Measurements from ENCODE around the gene FALEC. TPM values are rescaled to one million over a fixed set of nuclear protein-coding genes. Genes with fewer than 3 reads are reported as not detected.

Gene FALEC
- total RNA-seq, 1 donor: not detected

DNA sequence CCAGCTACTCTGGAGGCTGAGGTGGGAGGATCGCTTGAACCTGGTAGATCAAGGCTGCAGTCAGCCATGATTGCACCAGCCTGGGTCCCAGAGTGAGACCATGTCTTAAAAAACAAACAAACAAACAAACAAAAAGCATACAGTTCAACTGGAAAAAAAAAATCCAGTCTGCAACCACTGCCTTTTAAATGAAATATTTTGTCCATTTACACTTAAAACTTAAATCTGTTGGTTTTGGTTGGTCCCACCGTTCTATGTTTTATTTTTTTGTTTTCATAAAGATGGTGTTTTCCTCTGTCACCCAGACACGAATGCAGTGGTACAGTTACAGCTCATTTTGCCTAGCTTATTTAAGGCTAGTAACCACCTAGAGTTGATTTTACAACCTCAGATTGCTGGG, 9.8 kb downstream of the FALEC start:
- Histone ChIP-seq H3K9me3 (ENCODE audit: low read depth, low read length) (no peaks in the 10 kb centered on the region), H3K27me3 (ENCODE audit: insufficient read depth, low read length) (no peaks in the 10 kb centered on the region), H3K4me3 (ENCODE audit: low read length) (no peak overlapping the region), H3K4me1 (ENCODE audit: insufficient read depth, low read length) (no peaks in the 10 kb centered on the region)

DNA sequence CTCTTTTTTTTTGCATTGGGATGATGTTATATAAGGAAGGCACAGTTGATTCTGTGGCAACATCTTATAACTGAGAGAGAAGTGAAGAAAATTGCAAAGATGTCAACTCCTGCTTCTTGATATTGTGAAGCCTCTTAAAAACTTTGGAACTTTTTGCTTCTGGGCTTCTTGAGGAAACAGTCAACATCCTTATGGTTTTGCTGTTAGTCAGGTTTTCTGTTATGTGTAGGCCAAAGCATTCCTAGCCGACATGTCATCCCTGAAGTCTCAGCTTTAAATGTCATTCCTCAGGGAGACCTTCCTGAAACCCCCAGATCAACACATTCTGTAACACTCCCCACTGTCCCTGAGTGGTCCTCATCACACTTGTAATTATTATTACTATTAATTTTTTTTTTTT, 12.6 kb downstream of the FALEC start:
- no peak overlapping the region for H3K4me3 ChIP-seq (ENCODE audit: low read length)
- H3K27me3 ChIP-seq (ENCODE audit: insufficient read depth, low read length): no peaks in the 10 kb centered on the region
- H3K4me1 ChIP-seq (ENCODE audit: insufficient read depth, low read length): no peaks in the 10 kb centered on the region
- H3K9me3 ChIP-seq (ENCODE audit: low read depth, low read length): no peaks in the 10 kb centered on the region

DNA sequence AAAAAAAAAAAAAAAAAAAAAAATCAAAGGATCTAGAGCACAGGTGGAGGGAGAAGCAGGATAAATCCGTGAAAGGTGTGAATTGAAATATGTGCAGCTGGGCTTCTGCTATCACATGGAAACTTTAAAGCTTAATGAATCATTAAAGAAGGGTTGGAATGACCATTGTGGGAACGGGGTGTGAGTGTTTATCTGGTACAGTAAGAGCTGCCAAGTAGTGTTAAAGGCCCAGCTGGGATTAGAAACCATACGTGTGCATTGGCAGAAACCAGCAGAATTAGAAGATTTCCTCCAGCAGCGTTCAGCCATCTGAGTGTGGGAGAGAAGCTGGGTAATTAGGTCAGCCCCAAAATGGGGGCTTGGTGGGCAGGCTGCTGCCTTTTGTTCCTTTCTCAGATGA, 13.5 kb downstream of the FALEC start:
- H3K4me3 ChIP-seq (ENCODE audit: low read length): no peak overlapping the region

DNA sequence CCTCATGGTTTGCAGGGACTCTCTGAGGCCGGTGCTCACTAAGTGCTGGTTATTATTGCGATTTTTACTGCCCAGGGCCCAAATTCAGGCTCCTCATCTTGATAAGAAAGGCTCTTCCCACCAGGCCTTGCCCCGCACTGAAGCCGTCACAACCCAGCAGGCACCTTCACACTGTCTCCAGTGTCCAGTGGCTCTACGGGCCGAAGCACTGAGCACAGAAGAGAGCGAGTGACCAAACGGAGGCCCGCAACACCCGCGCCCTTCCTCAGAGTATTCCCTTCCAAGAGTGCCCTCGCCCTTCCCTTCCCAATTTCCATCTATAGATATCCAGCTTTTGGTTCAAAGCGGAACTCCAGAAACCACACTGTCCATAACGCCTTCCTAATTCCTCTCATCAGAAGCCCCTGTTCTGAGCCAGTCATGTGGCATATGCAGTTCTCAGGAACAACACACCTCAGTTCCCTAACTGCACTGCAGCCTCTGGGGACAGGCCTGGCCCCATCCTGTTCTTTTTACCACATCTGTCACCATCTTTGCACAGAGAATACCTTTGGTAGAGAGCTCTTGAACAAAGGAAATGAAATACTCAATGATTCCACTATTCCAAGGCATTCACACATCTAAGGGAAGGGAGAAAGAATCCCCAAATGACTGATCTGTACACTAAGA, 15.1 kb downstream of the FALEC start:
- Histone ChIP-seq H3K4me1 (ENCODE audit: insufficient read depth, low read length) (no peaks in the 10 kb centered on the region), H3K9me3 (ENCODE audit: low read depth, low read length) (no peaks in the 10 kb centered on the region), H3K4me3 (ENCODE audit: low read length) (no peak overlapping the region), H3K27me3 (ENCODE audit: insufficient read depth, low read length) (no peaks in the 10 kb centered on the region)

More for the DNA sequence above, 13.5 kb downstream of the FALEC start:
- Histone ChIP-seq H3K4me1 (ENCODE audit: insufficient read depth, low read length) (no peaks in the 10 kb centered on the region), H3K27me3 (ENCODE audit: insufficient read depth, low read length) (no peaks in the 10 kb centered on the region), H3K9me3 (ENCODE audit: low read depth, low read length) (no peaks in the 10 kb centered on the region)

DNA sequence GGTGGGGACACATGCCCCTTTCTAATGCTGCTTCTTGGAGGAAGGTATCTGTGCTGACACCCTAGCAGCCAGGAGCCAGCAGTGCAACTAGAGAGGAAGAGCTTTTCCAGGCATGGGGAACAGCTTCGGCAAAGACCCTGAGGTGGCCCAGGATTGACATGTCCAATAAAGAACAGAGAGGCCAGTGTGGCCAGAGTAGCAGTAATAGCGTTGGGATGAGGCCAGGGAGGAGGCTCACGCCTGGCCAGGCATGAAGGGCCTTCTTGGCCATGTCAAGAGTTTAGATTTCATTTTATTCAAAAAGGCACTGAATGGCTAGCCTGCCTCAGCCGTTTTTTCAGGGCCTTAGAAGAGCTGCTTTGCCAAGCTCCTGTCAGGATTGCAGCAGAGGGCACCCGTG, 17.3 kb downstream of the FALEC start:
- no peaks in the 10 kb centered on the region for H3K9me3 ChIP-seq (ENCODE audit: low read depth, low read length)
- H3K4me1 ChIP-seq (ENCODE audit: insufficient read depth, low read length): no peaks in the 10 kb centered on the region
- no peaks in the 10 kb centered on the region for H3K27me3 ChIP-seq (ENCODE audit: insufficient read depth, low read length)
- no peak overlapping the region for H3K4me3 ChIP-seq (ENCODE audit: low read length)

DNA sequence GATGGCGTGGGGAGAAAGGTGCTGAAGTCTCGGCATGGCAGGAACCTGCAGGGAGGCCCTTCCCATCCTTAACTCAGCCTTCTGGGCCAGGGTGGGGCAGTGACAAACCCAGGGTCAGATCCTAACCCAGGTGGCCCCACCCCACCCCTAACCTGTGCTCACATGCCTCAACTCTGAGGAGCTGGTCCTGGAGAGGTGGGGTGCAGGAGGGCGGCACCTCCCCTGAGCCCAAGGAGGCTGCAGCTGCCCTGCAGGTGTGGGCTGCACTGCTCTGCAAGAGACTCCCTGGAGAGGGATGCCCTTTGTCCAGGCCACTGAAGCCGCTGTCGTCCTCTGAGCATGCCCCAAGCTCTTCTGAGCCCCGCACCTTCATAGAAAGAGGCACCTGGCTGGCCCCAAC, 18.4 kb downstream of the FALEC start:
- no peaks in the 10 kb centered on the region for H3K27me3 ChIP-seq (ENCODE audit: insufficient read depth, low read length)
- H3K4me3 ChIP-seq (ENCODE audit: low read length): no peak overlapping the region
- no peaks in the 10 kb centered on the region for H3K4me1 ChIP-seq (ENCODE audit: insufficient read depth, low read length)
- no peaks in the 10 kb centered on the region for H3K9me3 ChIP-seq (ENCODE audit: low read depth, low read length)

DNA sequence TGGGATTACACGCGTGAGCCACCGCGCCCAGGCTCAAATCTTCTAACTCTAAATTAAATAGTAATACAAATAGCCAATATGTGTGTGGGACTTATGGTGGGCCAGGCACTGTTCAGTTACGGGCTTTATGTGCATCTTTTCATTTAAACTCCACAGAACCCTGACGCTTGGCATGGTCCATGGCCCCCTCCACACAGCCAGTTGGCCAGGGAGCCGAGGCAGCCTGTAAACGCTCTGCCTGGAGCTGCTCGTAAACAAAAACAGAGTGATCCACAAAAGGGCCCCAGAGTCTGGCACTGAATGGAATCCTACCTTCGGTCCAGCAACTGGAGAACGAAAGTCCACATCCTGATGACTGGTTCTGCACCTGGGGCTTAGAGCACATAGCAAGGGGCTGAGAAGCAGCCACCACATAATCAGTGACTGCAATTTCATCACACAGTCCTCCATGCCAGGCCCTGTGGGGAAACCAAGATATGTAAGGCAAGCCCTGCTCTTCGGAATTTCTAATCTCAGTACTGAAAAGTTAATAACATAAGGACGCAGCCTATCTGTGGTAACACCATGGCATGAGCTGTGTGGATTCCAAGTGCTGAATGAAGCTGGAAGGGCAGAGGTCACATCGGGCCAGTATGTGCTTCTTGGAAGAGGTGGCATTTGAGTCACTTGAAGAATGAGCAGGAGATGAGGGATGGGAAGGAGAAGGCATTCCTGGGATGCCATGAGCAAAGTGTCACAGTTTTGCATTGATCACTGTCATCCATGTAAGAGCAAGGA, 20.1 kb downstream of the FALEC start:
- Histone ChIP-seq H3K27me3 (ENCODE audit: insufficient read depth, low read length) (no peaks in the 10 kb centered on the region), H3K4me1 (ENCODE audit: insufficient read depth, low read length) (no peaks in the 10 kb centered on the region), H3K9me3 (ENCODE audit: low read depth, low read length) (no peaks in the 10 kb centered on the region), H3K4me3 (ENCODE audit: low read length) (no peak overlapping the region)

DNA sequence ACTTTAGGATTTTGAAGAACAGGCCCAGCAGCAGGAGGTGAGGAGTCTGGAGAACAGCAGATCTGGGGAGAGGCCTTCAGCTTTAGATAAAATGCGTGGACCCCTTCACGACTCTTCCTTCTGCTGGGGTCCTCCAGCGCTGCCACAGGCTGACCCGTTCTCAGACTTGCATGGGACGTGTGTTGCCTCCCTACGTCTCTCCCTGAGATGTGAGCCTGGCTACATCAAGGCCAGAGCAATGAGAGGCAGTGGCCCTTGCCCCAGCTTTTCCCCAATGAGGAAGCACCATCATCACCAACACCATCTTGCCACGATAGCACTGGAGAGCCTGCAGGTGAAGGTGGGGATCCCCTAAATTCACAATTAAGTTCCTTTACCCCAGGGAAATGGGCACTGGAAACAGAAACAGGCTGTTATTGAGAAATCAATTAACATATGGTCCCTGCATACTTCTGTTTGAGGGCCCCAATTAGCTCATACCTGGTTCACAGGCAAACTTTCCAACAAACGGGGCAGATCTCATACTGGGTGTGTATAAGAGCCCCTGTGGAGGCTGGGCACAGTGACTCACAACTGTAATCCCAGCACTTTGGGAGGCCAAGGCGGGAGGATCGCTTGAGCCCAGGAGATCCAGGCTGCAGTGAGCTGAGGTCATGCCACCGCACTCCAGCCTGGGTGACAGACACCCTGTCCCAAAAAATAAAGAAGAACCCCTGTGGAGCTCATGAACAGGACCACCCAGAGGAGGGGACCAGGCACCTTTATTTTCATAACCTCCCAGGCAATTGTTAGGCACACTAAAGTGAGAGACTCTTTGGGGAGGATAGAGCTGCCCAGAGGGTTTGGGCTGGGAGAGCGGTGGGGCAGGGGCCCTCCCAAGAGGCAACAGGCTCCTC, 21.5 kb downstream of the FALEC start:
- no peaks in the 10 kb centered on the region for H3K9me3 ChIP-seq (ENCODE audit: low read depth, low read length)
- no peaks in the 10 kb centered on the region for H3K27me3 ChIP-seq (ENCODE audit: insufficient read depth, low read length)
- no peaks in the 10 kb centered on the region for H3K4me1 ChIP-seq (ENCODE audit: insufficient read depth, low read length)
- no peak overlapping the region for H3K4me3 ChIP-seq (ENCODE audit: low read length)

DNA sequence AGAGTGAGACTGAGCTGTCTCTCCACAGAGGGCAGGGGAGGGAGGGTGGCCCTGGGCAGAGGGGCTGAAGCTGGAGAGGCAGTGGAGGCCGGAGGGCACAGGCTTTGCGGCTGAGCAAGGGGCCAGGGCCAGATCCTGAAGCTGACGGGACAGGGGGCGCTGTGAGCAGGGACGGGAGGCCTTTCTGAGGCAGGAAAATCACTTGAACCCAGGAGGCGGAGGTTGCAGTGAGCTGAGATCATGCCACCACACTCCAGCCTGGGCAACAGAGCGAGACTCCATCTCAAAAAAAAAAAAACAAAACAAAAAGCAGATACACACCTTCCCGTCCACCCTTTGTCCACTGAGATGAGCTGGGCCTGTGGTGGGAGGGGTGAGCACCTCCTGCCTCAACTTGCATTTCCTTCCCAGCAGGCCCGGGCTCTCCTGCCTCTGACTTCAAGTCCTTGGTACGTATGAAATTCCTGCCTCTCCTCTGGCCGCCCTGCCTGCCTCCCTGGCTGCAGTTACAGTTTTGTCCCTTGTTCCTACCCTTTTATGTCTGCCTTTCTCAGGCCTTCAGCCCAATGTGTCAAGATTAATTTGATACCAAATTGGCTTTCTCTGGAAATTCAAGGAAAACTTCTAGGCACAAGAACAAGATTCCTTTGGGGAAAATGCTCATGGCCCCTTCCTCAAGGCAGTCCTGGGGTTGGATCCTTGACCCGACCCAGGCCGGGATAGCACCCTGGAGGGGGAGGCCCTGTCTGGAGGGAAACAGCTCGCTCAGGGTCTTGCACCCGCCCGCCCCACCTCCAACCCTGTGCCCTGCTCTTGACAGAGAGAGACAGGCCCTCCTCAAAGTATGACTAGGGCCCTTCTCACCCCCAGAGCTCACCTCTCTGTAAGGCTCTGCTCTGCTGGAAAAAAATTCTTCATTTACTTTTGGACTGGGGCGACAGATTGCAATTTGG, 22.5 kb downstream of the FALEC start:
- H3K4me3 ChIP-seq (ENCODE audit: low read length): no peak overlapping the region
- H3K27me3 ChIP-seq (ENCODE audit: insufficient read depth, low read length): no peaks in the 10 kb centered on the region
- no peaks in the 10 kb centered on the region for H3K9me3 ChIP-seq (ENCODE audit: low read depth, low read length)
- H3K4me1 ChIP-seq (ENCODE audit: insufficient read depth, low read length): no peaks in the 10 kb centered on the region

DNA sequence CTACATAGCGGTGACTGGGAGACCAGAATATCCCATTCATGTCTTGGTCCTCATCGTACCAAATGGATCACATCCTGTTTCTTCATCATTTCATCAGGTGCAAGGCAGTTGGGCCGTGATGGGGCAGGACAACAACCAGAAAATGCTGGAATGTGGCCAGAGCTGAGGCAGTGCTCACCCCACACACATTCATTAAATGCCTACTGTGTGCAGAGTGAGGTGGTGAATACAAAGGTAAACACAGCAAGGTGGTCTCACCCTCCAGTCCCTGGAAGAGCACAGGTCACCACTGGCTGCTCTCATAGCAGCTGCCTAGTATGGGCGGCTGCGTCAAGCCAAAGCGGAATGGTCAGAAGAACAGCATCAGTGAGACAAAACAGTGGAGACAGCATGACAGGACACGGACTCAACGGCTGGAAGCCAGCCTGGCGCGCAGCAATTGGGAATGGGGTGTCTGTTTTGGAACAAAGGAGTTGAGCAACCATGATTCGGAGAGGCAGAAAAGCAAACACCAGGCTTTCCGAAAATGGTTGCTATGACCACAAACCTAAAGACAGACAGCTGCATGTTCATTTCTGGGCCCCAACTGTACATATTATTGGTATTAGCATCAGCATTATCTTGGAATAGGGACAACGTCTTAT, 28.1 kb downstream of the FALEC start:
- no peak overlapping the region for H3K4me3 ChIP-seq (ENCODE audit: low read length)
- no peaks in the 10 kb centered on the region for H3K27me3 ChIP-seq (ENCODE audit: insufficient read depth, low read length)
- H3K9me3 ChIP-seq (ENCODE audit: low read depth, low read length): no peaks in the 10 kb centered on the region
- peaks cover 4% of the 10 kb centered on the region for H3K4me1 ChIP-seq (ENCODE audit: insufficient read depth, low read length)

DNA sequence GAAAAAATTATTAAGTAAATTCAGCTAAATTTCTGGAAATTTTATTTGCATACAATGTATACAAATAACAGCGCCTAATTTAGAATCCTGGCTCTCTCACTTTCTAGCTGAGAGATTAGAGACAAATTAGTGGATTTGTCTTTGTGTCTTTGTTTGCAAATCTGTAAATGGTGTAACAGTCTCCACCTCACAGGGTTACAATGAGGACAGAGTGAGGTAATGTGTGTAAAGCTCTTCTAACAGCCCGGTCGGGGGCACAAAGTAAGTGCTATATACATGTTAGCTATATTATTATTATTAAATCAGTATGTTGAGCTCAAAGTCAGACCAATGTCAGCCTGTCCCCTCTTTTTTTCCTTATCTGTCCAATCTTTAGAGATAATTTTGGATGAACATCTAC, 28.7 kb downstream of the FALEC start:
- Histone ChIP-seq H3K4me1 (ENCODE audit: insufficient read depth, low read length) (peaks cover 6% of the 10 kb centered on the region), H3K4me3 (ENCODE audit: low read length) (no peak overlapping the region)

DNA sequence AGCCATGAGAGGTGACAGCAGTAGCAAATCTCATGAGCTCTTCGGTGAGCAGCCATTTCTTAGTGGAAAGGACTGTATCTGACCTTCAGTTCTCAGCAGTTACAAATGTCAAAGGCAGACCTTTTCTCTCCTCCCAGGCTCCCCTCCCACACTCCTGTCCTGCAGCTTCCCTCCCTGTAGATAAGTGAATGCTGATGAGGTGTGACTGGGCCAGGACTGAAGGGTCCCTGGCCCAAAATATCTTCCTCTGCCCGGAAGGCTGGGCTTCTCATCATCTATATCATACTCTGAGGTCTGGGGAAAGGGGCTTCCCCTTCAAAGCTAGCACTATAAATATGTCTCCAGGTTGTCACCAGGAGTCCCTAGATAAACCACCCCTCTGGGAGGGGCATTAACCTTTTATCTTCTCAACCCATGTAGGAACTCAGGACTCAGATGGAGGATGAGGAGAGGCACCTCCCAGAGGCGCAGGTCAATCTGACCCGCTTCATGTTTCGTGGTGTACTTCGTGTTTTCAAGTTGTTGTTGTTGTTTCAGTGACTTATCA, 30.0 kb downstream of the FALEC start:
- Histone ChIP-seq H3K9me3 (ENCODE audit: low read depth, low read length) (no peaks in the 10 kb centered on the region), H3K4me3 (ENCODE audit: low read length) (no peak overlapping the region), H3K4me1 (ENCODE audit: insufficient read depth, low read length) (peaks cover 18% of the 10 kb centered on the region), H3K27me3 (ENCODE audit: insufficient read depth, low read length) (no peaks in the 10 kb centered on the region)

More for the DNA sequence above, 28.7 kb downstream of the FALEC start:
- H3K9me3 ChIP-seq (ENCODE audit: low read depth, low read length): no peaks in the 10 kb centered on the region
- H3K27me3 ChIP-seq (ENCODE audit: insufficient read depth, low read length): no peaks in the 10 kb centered on the region

DNA sequence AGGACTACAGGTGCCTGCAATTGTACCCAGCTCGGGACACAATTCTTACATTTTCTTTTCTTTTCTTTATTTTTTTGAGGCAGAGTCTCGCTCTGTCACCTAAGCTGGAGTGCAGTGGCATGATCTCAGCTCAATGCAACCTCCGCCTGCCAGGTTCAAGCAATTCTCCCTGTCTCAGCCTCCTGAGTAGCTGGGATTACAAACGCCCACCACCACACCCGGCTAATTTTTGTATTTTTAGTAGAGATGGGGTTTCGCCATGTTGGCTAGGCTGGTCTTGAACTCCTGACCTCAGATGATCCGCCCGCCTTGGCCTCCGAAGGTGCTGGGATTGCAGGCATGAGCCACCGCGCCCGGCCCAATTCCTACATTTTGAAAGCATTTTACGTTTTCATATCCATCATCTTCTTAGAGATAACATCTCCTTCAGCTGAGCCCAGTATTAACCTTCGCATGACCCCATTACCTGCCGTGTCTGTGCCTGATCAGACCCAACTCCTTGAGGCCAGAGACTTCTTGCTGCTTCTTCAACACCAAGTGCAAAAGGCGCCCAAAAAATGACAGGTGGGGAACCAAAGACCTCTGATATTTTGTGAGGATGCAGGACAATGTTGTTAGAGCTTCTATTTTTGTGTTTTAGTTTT, 30.9 kb downstream of the FALEC start:
- Histone ChIP-seq H3K4me1 (ENCODE audit: insufficient read depth, low read length) (peaks cover 26% of the 10 kb centered on the region), H3K9me3 (ENCODE audit: low read depth, low read length) (no peaks in the 10 kb centered on the region), H3K27me3 (ENCODE audit: insufficient read depth, low read length) (no peaks in the 10 kb centered on the region), H3K4me3 (ENCODE audit: low read length) (no peak overlapping the region)

Data from mononuclear cell (primary cell).